NT2/D1 (cell line): ENCODE data around the gene SMOC2.

Experiments
- SUZ12 ChIP-seq: IDR thresholded peaks from 2 replicates; pipeline ENCODE4 v1.6.1; 2011; ENCODE audit not compliant: insufficient read length, insufficient read depth; ENCODE audit errors: extremely low read depth
- YY1 ChIP-seq: IDR thresholded peaks from 2 replicates; pipeline ENCODE4 v1.6.1; 2011; ENCODE audit not compliant: insufficient read length, insufficient read depth
- ZNF274 ChIP-seq: IDR thresholded peaks from 2 replicates; pipeline ENCODE4 v1.6.1; 2011; ENCODE audit warnings: mild to moderate bottlenecking, low read depth, low read length

DNA sequence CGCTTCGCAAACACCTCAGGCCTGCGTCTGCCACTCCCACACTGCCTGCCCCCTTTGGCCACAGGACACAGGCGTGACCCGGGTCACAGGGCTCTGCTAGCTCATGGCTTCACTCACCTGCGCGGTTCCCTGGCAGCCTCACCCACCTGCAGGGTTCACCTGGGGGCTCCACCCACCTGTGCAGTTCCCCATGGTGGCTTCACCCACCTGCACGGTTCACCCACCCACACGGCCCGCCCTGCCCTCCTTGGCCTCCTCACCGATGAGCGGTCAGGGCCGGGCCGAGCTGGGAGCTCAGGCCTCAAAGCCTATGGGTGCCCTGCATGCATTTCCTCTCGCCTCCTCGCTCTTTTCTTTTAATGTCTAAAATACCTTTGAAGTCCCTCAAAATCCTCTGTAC is 54.7 kb downstream of the SMOC2 start:
- TF ChIP-seq SUZ12 (no peak), ZNF274 (no peak), YY1 (no peak)
